ENCODE results near the gene KCNG2. TPM values are rescaled to one million over a fixed set of nuclear protein-coding genes. Genes with fewer than 3 reads are reported as not detected.
A peak's percentile ranks its signal among the peaks of the same experiment; 100 is the strongest.
"Not testable (repeated sequence)": the region's sequence is repeated elsewhere in the genome, so short reads cannot be mapped to it uniquely, and the experiment has no call there.

Gene KCNG2, protein sequence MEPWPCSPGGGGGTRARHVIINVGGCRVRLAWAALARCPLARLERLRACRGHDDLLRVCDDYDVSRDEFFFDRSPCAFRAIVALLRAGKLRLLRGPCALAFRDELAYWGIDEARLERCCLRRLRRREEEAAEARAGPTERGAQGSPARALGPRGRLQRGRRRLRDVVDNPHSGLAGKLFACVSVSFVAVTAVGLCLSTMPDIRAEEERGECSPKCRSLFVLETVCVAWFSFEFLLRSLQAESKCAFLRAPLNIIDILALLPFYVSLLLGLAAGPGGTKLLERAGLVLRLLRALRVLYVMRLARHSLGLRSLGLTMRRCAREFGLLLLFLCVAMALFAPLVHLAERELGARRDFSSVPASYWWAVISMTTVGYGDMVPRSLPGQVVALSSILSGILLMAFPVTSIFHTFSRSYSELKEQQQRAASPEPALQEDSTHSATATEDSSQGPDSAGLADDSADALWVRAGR
- not detected in 2 replicates for total RNA-seq
- polyA plus RNA-seq: 0.15 and 0.26 TPM in 2 replicates

DNA sequence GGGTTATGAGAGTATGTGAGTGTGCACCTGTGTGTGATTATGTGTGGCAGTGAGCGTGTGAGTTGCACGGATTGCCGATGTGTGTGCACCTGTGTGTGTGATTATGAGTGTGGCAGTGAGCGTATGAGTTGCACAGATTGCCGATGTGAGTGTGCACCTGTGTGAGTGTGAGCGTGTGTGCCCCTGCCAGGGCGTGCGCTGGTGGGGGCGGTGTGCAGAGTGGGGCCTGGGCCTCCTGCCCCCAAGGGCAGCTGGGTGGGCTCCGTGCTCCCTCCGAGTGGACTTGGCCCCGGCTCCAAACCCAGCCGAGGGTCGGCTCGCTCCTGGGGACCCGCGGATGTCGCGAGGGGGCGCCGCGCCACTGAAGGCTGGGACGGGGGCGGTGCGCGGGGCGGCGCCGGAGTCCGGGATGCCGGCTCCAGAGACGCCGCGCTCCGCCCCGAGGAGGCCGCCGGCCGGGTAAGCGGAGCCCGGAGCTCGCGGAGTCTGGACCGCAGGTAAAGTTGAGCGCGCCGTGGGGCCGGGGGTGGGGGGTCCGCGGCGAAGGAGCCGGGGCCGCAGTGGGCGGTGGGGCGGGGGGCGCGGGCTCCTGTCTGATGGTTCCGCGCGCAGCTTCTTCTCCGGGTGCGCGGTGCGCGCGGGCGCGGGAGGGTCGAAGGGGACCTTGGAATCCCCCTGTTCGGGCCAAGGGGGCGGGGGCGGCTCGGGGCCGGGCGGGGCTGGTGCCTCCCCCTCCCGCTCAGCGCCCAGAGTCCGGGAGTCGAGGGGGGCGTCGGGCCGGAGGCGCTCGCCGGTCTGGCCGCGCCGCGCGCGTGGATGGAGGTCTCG, at the start of gene KCNG2:
KCNG2 (plus strand) TSS at position 421 of the 828 bp plus-strand sequence. CDS start 65,730 bp downstream, outside the sequence.
- Histone ChIP-seq H3K36me3 (no peaks in the 10 kb centered on the region), H3K27ac (no peak within 1 kb of the TSS), H3K4me3 (peak within 1 kb of the TSS; percentile 33), H3K4me1 (ENCODE audit: low read depth) (peaks cover 3% of the 10 kb centered on the region), H3K27me3 (peaks cover 87% of the 10 kb centered on the region), H3K9me3 (ENCODE audit: low read depth) (no peaks in the 10 kb centered on the region)
- peak; percentile 36 for TF ChIP-seq CTCF (IDR thresholded peaks at IDR 0.05; ENCODE audit: low read depth, low read length)
- peak; percentile 47 to 63 for DNase-seq (ENCODE audit: low read depth in 1 of 2, low spot score in 1 of 2)

DNA sequence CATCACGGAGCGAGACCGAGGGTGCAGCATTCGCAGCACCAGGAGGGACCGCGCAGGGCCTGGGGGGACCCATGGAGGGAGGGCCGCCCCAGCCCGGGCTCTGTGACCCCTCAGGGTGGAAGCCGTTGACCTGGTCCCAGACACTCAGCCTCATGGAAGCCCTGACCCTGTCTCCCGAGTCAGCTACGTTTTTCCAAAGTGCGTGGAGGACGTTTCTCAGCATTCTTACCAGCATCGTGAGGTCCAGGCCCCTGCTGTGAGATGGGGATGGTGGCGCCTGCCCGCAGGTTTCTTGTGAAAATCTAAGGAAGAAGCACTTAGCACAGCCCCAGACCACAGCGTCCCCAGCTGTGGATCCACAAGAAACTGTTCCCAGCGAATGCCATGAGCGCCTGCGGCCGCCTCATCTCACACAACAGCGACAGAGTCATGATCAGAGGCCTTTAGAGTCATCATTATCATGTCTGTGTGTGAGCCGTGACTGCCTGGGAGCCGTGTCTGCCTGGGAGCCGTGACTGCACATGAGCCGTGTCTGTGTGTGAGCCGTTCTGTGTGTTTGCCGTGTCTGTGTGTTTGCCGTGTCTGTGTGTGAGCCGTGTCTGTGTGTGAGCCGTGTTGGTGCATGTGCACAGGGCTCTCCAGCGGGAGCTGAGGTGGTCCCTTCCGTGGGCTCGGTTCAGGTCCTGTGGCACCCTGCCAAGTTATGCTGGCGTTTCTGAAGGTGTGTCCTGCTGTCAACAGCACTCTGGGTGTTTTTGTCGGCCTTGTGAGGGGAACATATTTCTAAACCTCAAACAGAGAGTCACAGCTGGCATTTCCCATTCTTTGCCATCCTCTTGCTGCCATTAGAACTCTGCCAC, 49.2 kb upstream of the KCNG2 start:
- TF ChIP-seq CTCF (IDR thresholded peaks at IDR 0.05; ENCODE audit: low read depth, low read length): no peak
- no peak for DNase-seq (ENCODE audit: low read depth in 1 of 2, low spot score in 1 of 2)
- H3K27ac ChIP-seq: no peak overlapping the region
- no peaks in the 10 kb centered on the region for H3K36me3 ChIP-seq
- no peaks in the 10 kb centered on the region for H3K27me3 ChIP-seq
- no peaks in the 10 kb centered on the region for H3K4me1 ChIP-seq (ENCODE audit: low read depth)
- H3K9me3 ChIP-seq (ENCODE audit: low read depth): no peaks in the 10 kb centered on the region
- H3K4me3 ChIP-seq: no peak overlapping the region

DNA sequence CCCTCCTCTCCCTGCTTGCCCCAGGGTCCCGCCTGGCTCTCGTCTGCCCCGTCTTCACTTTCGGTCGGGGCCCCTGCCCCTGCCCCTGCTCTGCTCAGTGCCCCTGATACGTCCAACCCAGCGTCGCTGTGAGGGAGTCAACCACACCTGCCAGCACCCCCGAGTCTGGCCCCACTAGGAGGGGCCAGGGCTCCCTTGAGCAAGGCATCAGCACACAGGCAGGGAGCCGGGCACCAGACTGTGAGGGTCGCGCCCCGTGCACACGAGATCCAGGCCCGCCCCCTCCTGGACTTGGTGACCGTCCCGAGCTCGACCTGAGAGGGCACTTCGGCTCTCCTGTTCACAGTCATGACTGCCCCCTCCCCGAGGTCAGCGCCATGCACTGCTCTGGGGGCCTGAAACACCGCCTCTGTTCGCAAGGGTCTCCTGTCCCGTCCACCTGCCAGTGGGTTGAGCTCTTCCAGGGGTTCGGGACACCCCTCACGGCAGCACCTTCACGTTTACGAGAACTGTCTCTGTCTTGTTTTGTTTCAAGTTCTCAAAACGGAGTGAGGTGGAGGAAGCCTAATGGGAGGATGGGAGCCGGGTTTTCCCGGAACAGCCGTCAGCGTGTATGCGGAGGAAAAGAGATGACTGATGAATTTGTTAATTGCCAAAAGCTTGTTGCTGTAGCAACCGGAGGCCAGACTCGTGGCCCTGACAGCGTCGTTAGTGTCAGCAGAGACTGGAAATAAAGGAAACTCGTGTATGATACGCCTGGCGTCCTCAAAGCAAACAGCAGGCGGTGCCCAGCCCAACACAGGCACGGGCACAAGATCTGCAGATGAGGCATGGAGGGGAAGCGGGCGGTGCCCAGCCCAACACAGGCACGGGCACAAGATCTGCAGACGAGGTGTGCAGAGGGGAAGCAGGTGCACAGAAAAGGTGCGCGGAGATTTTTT, 48.2 kb upstream of the KCNG2 start:
- no peaks in the 10 kb centered on the region for H3K27me3 ChIP-seq
- H3K4me3 ChIP-seq: no peak overlapping the region
- H3K36me3 ChIP-seq: peaks cover 5% of the 10 kb centered on the region
- peak in 1 of 2 donors; percentile 74 for DNase-seq (ENCODE audit: low read depth in 1 of 2, low spot score in 1 of 2)
- H3K27ac ChIP-seq: no peak overlapping the region
- H3K9me3 ChIP-seq (ENCODE audit: low read depth): no peaks in the 10 kb centered on the region
- no peaks in the 10 kb centered on the region for H3K4me1 ChIP-seq (ENCODE audit: low read depth)
- TF ChIP-seq CTCF (IDR thresholded peaks at IDR 0.05; ENCODE audit: low read depth, low read length): no peak

GRCh38 chr18:79750980-79751571, 46.7 kb upstream of the KCNG2 start:
- H3K4me1 ChIP-seq (ENCODE audit: low read depth): no peaks in the 10 kb centered on the region

DNA sequence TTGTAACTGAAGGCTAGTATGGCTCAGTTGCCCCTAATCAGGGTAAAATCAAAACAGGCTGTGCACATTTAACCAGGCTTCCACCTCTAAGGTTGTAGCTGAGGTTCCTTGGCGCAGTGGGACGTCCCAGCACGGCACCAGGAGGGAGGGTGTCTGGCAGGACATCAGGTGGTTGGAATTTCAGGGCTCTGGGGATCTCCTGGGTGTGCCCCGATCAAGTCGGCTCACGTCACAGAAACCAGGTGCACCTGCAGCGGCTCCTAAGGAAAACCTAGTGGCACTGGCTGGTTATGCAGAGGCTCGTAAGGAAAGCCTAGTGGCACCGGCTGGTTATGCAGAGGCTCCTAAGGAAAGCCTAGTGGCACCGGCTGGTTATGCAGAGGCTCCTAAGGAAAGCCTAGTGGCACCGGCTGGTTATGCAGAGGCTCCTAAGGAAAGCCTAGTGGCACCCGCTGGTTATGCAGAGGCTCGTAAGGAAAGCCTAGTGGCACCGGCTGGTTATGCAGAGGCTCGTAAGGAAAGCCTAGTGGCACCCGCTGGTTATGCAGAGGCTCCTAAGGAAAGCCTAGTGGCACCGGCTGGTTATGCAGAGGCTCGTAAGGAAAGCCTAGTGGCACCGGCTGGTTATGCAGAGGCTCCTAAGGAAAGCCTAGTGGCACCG, 45.7 kb upstream of the KCNG2 start:
- H3K4me3 ChIP-seq; DNase-seq (ENCODE audit: low read depth in 1 of 2, low spot score in 1 of 2); H3K36me3 ChIP-seq; H3K9me3 ChIP-seq (ENCODE audit: low read depth); H3K4me1 ChIP-seq (ENCODE audit: low read depth); H3K27me3 ChIP-seq; H3K27ac ChIP-seq: not testable (repeated sequence)

More at GRCh38 chr18:79750980-79751571, 46.7 kb upstream of the KCNG2 start:
- Histone ChIP-seq H3K27me3 (no peaks in the 10 kb centered on the region), H3K4me3 (no peak overlapping the region), H3K9me3 (ENCODE audit: low read depth) (no peaks in the 10 kb centered on the region), H3K27ac (no peak overlapping the region), H3K36me3 (peaks cover 7% of the 10 kb centered on the region)
- TF ChIP-seq CTCF (IDR thresholded peaks at IDR 0.05; ENCODE audit: low read depth, low read length): no peak
- no peak for DNase-seq (ENCODE audit: low read depth in 1 of 2, low spot score in 1 of 2)

DNA sequence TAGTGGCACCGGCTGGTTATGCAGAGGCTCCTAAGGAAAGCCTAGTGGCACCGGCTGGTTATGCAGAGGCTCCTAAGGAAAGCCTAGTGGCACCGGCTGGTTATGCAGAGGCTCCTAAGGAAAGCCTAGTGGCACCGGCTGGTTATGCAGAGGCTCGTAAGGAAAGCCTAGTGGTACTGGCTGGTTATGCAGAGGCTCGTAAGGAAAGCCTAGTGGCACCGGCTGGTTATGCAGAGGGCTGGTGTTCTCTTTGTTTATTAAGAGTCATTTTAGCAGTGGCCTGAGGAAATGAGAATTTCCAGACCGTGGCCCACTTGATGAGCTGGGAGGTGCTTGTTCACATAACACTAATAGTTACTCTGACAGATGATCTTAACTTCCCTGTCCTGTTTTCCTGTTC, 44.8 kb upstream of the KCNG2 start:
- not testable (repeated sequence) for H3K27me3 ChIP-seq; DNase-seq (ENCODE audit: low read depth in 1 of 2, low spot score in 1 of 2); H3K36me3 ChIP-seq; H3K9me3 ChIP-seq (ENCODE audit: low read depth); H3K27ac ChIP-seq; H3K4me3 ChIP-seq; H3K4me1 ChIP-seq (ENCODE audit: low read depth)
